H1 (cell line): ENCODE data around the gene RBM4B. TPM values are rescaled to one million over a fixed set of nuclear protein-coding genes. Genes with fewer than 3 reads are reported as not detected.

ENCODE experiments used
- CTCF ChIA-PET: fragments of 300-600 bp; sonication (Branson Sonifier 250); formaldehyde crosslinking; loops from one replicate; lab custom pipeline; 2021; ENCODE audit not compliant: partially characterized antibody; lab: Charles Lee
- POLR2A ChIA-PET: fragments of 300-600 bp; sonication (Branson Sonifier 250); formaldehyde crosslinking; loops from one replicate; lab custom pipeline; 2021; ENCODE audit warnings: inconsistent platforms; ENCODE audit not compliant: partially characterized antibody; lab: Charles Lee
- DNase-seq, 2 experiments: peaks; one replicate each; pipeline versions ENCODE4 v3.0.0 to v3.0.0-alpha.2; 2010 to 2022; ENCODE audit warnings: low spot score in 2 of 2, low read depth in 1 of 2, mixed read lengths in 1 of 2
- FAIRE-seq: peaks from 2 replicates; lab custom pipeline; 2011; peaks lifted over from hg19 to GRCh38; lab: Jason Lieb, UNC
- H2AFZ ChIP-seq: 2 replicates; pipeline ENCODE4 v1.8.1; 2012; ENCODE audit warnings: low read length, inconsistent platforms
- H2AK5ac ChIP-seq: 2 replicates; pipeline ENCODE4 v1.6.1; 2013; ENCODE audit warnings: low read depth, low read length
- H2BK120ac ChIP-seq: replicated peaks from 2 replicates; pipeline ENCODE3; 2013; ENCODE audit warnings: low read depth, low read length, inconsistent platforms
- H2BK12ac ChIP-seq: 2 replicates; pipeline ENCODE4 v1.6.1; 2013; ENCODE audit warnings: low read depth, low read length
- H2BK15ac ChIP-seq: 2 replicates; pipeline ENCODE4 v1.6.1; 2013; ENCODE audit warnings: low read length
- H2BK20ac ChIP-seq: 2 replicates; pipeline ENCODE4 v1.6.1; 2013; ENCODE audit warnings: low read length
- H2BK5ac ChIP-seq: 2 replicates; pipeline ENCODE4 v1.6.1; 2013; ENCODE audit warnings: low read depth, low read length
- H3K14ac ChIP-seq: 2 replicates; pipeline ENCODE4 v1.6.1; 2013; ENCODE audit warnings: inconsistent platforms; ENCODE audit not compliant: insufficient read length
- H3K18ac ChIP-seq: 2 replicates; pipeline ENCODE4 v1.6.1; 2013; ENCODE audit warnings: low read length; ENCODE audit errors: extremely low read depth
- H3K23ac ChIP-seq: 2 replicates; pipeline ENCODE4 v1.6.1; 2013; ENCODE audit warnings: inconsistent platforms; ENCODE audit not compliant: insufficient read length
- H3K23me2 ChIP-seq: 2 replicates; pipeline ENCODE4 v1.6.1; 2013; ENCODE audit warnings: low read depth, low read length
- H3K27ac ChIP-seq: 2 replicates; pipeline ENCODE4 v1.6.1; 2011; ENCODE audit warnings: low read depth, low read length, inconsistent platforms
- H3K27me3 ChIP-seq, 4 experiments: replicated peaks in 1 of 4; 1 replicate in 1 of 4; 2 replicates in 3 of 4; pipeline versions ENCODE4 v1.6.1 to v1.8.1; 2011 to 2013; ENCODE audit warnings: low read length in 3 of 4, mild to moderate bottlenecking in 3 of 4, inconsistent platforms in 2 of 4, mixed read lengths in 2 of 4, moderate library complexity in 1 of 4; ENCODE audit not compliant: control insufficient read depth in 3 of 4, insufficient read depth in 3 of 4; ENCODE audit errors: extremely low read depth in 1 of 4
- H3K36me3 ChIP-seq, 4 experiments: 2 replicates each; pipeline versions ENCODE4 v1.6.1 to v1.8.1; 2011 to 2013; ENCODE audit warnings: mild to moderate bottlenecking in 4 of 4, low read length in 3 of 4, moderate library complexity in 2 of 4, control low read depth in 1 of 4, inconsistent platforms in 1 of 4; ENCODE audit not compliant: insufficient read depth in 4 of 4, control insufficient read depth in 2 of 4
- H3K4ac ChIP-seq: replicated peaks from 2 replicates; pipeline ENCODE3; 2013; ENCODE audit warnings: low read length, low read depth, mixed read lengths, inconsistent platforms; ENCODE audit not compliant: insufficient read length
- H3K4me1 ChIP-seq, 4 experiments: replicated peaks in 1 of 4; 1 replicate in 1 of 4; 2 replicates in 3 of 4; pipeline versions ENCODE4 v1.6.1 to v1.8.1; 2011 to 2013; ENCODE audit warnings: low read length in 3 of 4, inconsistent platforms in 2 of 4, mixed read lengths in 1 of 4; ENCODE audit not compliant: insufficient read depth in 4 of 4, control insufficient read depth in 3 of 4
- H3K4me2 ChIP-seq, 2 experiments: 2 replicates each; pipeline versions ENCODE4 v1.6.1 to v1.8.1; 2011 to 2013; ENCODE audit warnings: low read depth in 2 of 2, low read length in 2 of 2, control low read depth in 1 of 2, inconsistent platforms in 1 of 2, mild to moderate bottlenecking in 1 of 2; ENCODE audit not compliant: insufficient read depth in 1 of 2
- H3K4me3 ChIP-seq, 4 experiments: fragments of 200-600, 300-600 bp in 1 of 4; sonication (generic), shearing (Covaris generic), sonication (Bioruptor Twin) in 1 of 4; 2 replicates each; pipeline versions ENCODE4 v1.5.1 to v1.8.1; 2011 to 2016; ENCODE audit warnings: low read length in 4 of 4, low read depth in 3 of 4, control low read depth in 2 of 4, inconsistent platforms in 2 of 4, mild to moderate bottlenecking in 2 of 4, mixed read lengths in 1 of 4, moderate library complexity in 1 of 4; ENCODE audit not compliant: insufficient read depth in 2 of 4; ENCODE audit errors: extremely low read depth in 1 of 4
- H3K56ac ChIP-seq: replicated peaks from 2 replicates; pipeline ENCODE3; 2013; ENCODE audit warnings: low read depth, mild to moderate bottlenecking, mixed read lengths, low read length, inconsistent platforms; ENCODE audit not compliant: insufficient read length
- H3K79me1 ChIP-seq: 2 replicates; pipeline ENCODE4 v1.6.1; 2013; ENCODE audit warnings: low read depth, low read length, control low read depth
- H3K79me2 ChIP-seq, 2 experiments: 2 replicates each; pipeline versions ENCODE4 v1.6.1 to v1.8.1; 2012 to 2013; ENCODE audit warnings: low read length in 2 of 2, mild to moderate bottlenecking in 2 of 2, inconsistent platforms in 1 of 2; ENCODE audit not compliant: insufficient read depth in 2 of 2, control insufficient read depth in 1 of 2
- H3K9ac ChIP-seq, 4 experiments: replicated peaks in 1 of 4; 1 replicate in 1 of 4; 2 replicates in 3 of 4; pipeline versions ENCODE4 v1.6.1 to v1.8.1; 2011 to 2013; ENCODE audit warnings: low read depth in 3 of 4, low read length in 3 of 4, control low read depth in 2 of 4, mild to moderate bottlenecking in 2 of 4, moderate library complexity in 2 of 4, inconsistent platforms in 1 of 4; ENCODE audit errors: extremely low read depth in 1 of 4
- H3K9me3 ChIP-seq, 2 experiments: 2 replicates each; pipeline versions ENCODE4 v1.6.1 to v1.8.1; 2012 to 2013; ENCODE audit warnings: mild to moderate bottlenecking in 2 of 2, moderate library complexity in 2 of 2, control low read depth in 1 of 2, inconsistent platforms in 1 of 2, low read depth in 1 of 2, low read length in 1 of 2, mixed read lengths in 1 of 2; ENCODE audit not compliant: insufficient read depth in 2 of 2
- H4K20me1 ChIP-seq, 2 experiments: replicated peaks in 1 of 2; 2 replicates each; pipeline versions ENCODE3 to v1.8.1; 2011 to 2013; ENCODE audit warnings: inconsistent platforms in 2 of 2, low read length in 2 of 2, mild to moderate bottlenecking in 1 of 2; ENCODE audit not compliant: insufficient read depth in 2 of 2, control insufficient read depth in 1 of 2
- H4K5ac ChIP-seq: 2 replicates; pipeline ENCODE4 v1.6.1; 2013; ENCODE audit warnings: low read length, low read depth, mixed read lengths, inconsistent platforms; ENCODE audit not compliant: insufficient read length
- H4K8ac ChIP-seq: 2 replicates; pipeline ENCODE4 v1.8.0; 2013; ENCODE audit warnings: mild to moderate bottlenecking, moderate library complexity, low read length, inconsistent platforms; ENCODE audit not compliant: insufficient read depth; ENCODE audit errors: extremely low read depth
- H4K91ac ChIP-seq: replicated peaks from 2 replicates; pipeline ENCODE3; 2013; ENCODE audit warnings: low read length, mixed read lengths, inconsistent platforms; ENCODE audit not compliant: insufficient read length
- ASH2L ChIP-seq: fragments of 200-600, 300-600 bp; sonication (generic); IDR thresholded peaks from one replicate; pipeline ENCODE4 v1.7.1; 2017; ENCODE audit warnings: low read length
- CEBPB ChIP-seq: IDR thresholded peaks from 2 replicates; pipeline ENCODE4 v1.6.1; 2012; ENCODE audit warnings: low read depth, low read length
- CREB1 ChIP-seq: IDR thresholded peaks from 2 replicates; pipeline ENCODE4 v1.6.1; 2012; ENCODE audit warnings: inconsistent platforms
- HDAC2 ChIP-seq, 2 experiments: fragments of 300-600 bp in 1 of 2; sonication (generic) in 1 of 2; IDR thresholded peaks; 2 replicates each; pipeline ENCODE4 v1.6.1; 2011 to 2012; ENCODE audit warnings: low read depth in 2 of 2, low read length in 2 of 2, mild to moderate bottlenecking in 2 of 2, moderate library complexity in 2 of 2, borderline replicate concordance in 1 of 2, inconsistent platforms in 1 of 2
- KDM1A ChIP-seq: fragments of 200-600, 300-600 bp; sonication (generic); IDR thresholded peaks from 2 replicates; pipeline ENCODE4 v1.7.1; 2016; ENCODE audit warnings: mild to moderate bottlenecking, low read length, borderline replicate concordance
- SAP30 ChIP-seq: fragments of 300-600 bp; sonication (generic); IDR thresholded peaks from 2 replicates; pipeline ENCODE4 v1.7.1; 2012; ENCODE audit warnings: low read length, moderate library complexity, mild to moderate bottlenecking, inconsistent platforms; ENCODE audit not compliant: insufficient read depth, insufficient replicate concordance
- WGBS, 2 experiments: shearing (Covaris generic) in 1 of 2; methylation state at CpG; one replicate each; pipeline versions ENCODE4 v1.1.6 to v1.1.7; 2013 to 2015; ENCODE audit warnings: low lambda C conversion rate in 2 of 2, mixed read lengths in 2 of 2, inconsistent platforms in 1 of 2, low coverage in 1 of 2, missing lambda C conversion rate in 1 of 2; ENCODE audit not compliant: insufficient replicate concordance in 2 of 2, insufficient coverage in 1 of 2, insufficient read length in 1 of 2; ENCODE audit errors: extremely low coverage in 1 of 2, missing lambda C conversion rate in 1 of 2; 5-methylcytosine and 5-hydroxymethylcytosine counted together
- polyA plus RNA-seq, 7 experiments: library from polyadenylated mRNA; depleted of rRNA in 3 of 7; stranded (reverse) in 5 of 7; unstranded in 2 of 7; fragments of >200 nt in 5 of 7; fragments of 200-250 nt in 2 of 7; gene quantifications; 1 replicate in 5 of 7; 2 replicates in 1 of 7; 4 replicates in 1 of 7; pipeline versions ENCODE4 v1.2.1 to v1.2.3, GENCODE V29; 2011 to 2013; ENCODE audit warnings: missing spikeins in 2 of 7, mixed read lengths in 2 of 7
- total RNA-seq: library from RNA; stranded (reverse); fragmentation: NEBNext Ultra II Directional; extraction: Animal tissue kit (Norgen Biotek cat#: 25700); gene quantifications from 2 replicates; pipeline ENCODE4 v1.2.1, GENCODE V29; 2021
- TF ChIP-seq, protein P1 (sequence below): IDR thresholded peaks from 2 replicates; pipeline ENCODE4 v1.6.1; 2011; ENCODE audit warnings: low read length, improper control_type of control experiment
- TF ChIP-seq, protein P2 (sequence below): IDR thresholded peaks from 2 replicates; pipeline ENCODE4 v1.6.1; 2012; ENCODE audit warnings: low read length, inconsistent platforms

Gene RBM4B
- total and polyA plus RNA-seq, 2 of the 8 experiments (the other 6 are each of a cell fraction or from before 2014, with no cell fraction given): 27.5 to 30.5 TPM

DNA sequence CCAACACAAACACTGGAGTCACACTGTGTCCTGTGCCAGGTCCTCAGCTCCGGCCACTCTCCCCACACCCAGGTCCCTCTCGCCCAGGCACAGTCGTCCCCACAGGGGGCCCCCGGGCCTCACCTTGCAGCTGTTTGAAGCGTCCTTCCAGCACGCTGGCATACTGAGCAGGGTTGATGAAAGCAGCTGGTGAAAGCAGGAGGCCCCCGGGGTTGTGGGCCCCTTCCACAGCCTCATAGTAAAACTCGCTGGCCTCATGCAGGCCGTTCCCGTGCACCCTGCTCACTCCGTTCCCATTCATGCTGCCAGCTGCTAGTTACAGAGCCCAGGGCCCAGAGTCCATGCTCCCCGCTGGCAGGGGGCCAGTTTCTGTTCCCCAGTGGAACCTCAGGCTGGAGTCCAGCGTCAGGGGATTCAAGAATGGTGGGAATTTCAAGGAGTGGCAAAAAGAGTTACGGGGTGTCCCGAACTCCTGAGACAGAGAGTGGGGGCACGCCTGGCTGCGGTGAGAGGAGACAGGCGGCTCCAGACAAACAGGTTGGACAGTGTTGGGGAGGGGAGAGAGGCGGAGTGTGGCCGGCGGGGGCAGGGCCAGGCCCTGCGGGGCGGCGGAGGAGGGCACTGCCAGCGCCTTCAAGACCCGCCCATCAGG, 40.8 kb upstream of the RBM4B start:
- no peak overlapping the region for H2AK5ac ChIP-seq
- H3K79me2 ChIP-seq: peaks cover 0 to 15% of the 10 kb centered on the region in 2 experiments; a peak in 1 of 4 replicates
- no peak overlapping the region for H2BK12ac ChIP-seq
- no peak overlapping the region for H4K91ac ChIP-seq
- peak in 1 of 2 experiments; percentile 62 for DNase-seq
- no peak overlapping the region for H4K5ac ChIP-seq
- H3K18ac ChIP-seq: peak overlapping the region; percentile 81
- no peak overlapping the region for H3K9ac ChIP-seq
- peak overlapping the region; percentile 72; the same call in 1 of the 2 replicates for H2BK20ac ChIP-seq
- H3K56ac ChIP-seq: no peak overlapping the region
- ChIA-PET CTCF (interaction anchor here (0.7 to 1.2 kb wide), 4 partner anchors 36 to 300 kb away, joined by 3 to 7 read pairs (median 3); no protein-coding TSS in a partner anchor), POLR2A (interaction anchor here (0.9 to 2.0 kb wide), 4 partner anchors 9 to 125 kb away, joined by 3 to 5 read pairs (median 4); no protein-coding TSS in a partner anchor)
- peak overlapping the region; percentile 43; the same call in 1 of the 2 replicates for H4K8ac ChIP-seq
- no peak overlapping the region for H3K14ac ChIP-seq
- FAIRE-seq: no peak
- no peaks in the 10 kb centered on the region for H3K9me3 ChIP-seq
- no peak overlapping the region for H2AFZ ChIP-seq
- peak overlapping the region in 3 of 4 experiments; percentile 3 to 34 (median 10); a peak in 2 of 8 replicates for H3K4me3 ChIP-seq
- no peaks in the 10 kb centered on the region for H3K23me2 ChIP-seq
- no peak overlapping the region for H2BK120ac ChIP-seq
- peaks cover 10 to 30% (median 25%) of the 10 kb centered on the region in 4 experiments for H3K36me3 ChIP-seq
- H3K23ac ChIP-seq: no peak overlapping the region
- H3K4ac ChIP-seq: no peak overlapping the region
- peaks cover 16% of the 10 kb centered on the region for H3K79me1 ChIP-seq
- peak overlapping the region; percentile 56; the same call in 1 of the 2 replicates for H2BK5ac ChIP-seq
- WGBS, 2 experiments: 55% methylated on average over 26 of the region's 26 CpGs; no CpG with 5 or more reads in 1 of the 2 experiments
- H3K4me1 ChIP-seq: peaks cover 12 to 34% (median 28%) of the 10 kb centered on the region in 4 experiments
- peak overlapping the region; percentile 34 to 55 for H3K4me2 ChIP-seq
- 0 out of 2 replicates have a peak overlapping the region, but pooled peaks have one; percentile 72 for H2BK15ac ChIP-seq
- no peaks in the 10 kb centered on the region for H3K27me3 ChIP-seq
- H4K20me1 ChIP-seq: no peaks in the 10 kb centered on the region
- no peak overlapping the region; the same call in 1 of the 2 replicates for H3K27ac ChIP-seq
- TF ChIP-seq HDAC2 (IDR thresholded peaks at IDR 0.05; ENCODE audit: borderline replicate concordance in 1 of 2, low read depth in 2 of 2, low read length in 2 of 2): 0 out of 4 replicates have a peak, but pooled peaks of 1 of the 2 experiments have one; percentile 28
- no peak for TF ChIP-seq SAP30
- TF ChIP-seq CEBPB: no peak
- TF ChIP-seq, protein P1, sequence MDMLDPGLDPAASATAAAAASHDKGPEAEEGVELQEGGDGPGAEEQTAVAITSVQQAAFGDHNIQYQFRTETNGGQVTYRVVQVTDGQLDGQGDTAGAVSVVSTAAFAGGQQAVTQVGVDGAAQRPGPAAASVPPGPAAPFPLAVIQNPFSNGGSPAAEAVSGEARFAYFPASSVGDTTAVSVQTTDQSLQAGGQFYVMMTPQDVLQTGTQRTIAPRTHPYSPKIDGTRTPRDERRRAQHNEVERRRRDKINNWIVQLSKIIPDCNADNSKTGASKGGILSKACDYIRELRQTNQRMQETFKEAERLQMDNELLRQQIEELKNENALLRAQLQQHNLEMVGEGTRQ: no peak
- TF ChIP-seq KDM1A: no peak
- TF ChIP-seq, protein P2, sequence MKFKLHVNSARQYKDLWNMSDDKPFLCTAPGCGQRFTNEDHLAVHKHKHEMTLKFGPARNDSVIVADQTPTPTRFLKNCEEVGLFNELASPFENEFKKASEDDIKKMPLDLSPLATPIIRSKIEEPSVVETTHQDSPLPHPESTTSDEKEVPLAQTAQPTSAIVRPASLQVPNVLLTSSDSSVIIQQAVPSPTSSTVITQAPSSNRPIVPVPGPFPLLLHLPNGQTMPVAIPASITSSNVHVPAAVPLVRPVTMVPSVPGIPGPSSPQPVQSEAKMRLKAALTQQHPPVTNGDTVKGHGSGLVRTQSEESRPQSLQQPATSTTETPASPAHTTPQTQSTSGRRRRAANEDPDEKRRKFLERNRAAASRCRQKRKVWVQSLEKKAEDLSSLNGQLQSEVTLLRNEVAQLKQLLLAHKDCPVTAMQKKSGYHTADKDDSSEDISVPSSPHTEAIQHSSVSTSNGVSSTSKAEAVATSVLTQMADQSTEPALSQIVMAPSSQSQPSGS: no peak
- peak; percentile 61 for TF ChIP-seq ASH2L
- TF ChIP-seq CREB1: no peak
